IPS-18a (cell line): ENCODE results near the gene SOX6.
"Not testable (repeated sequence)": the region's sequence is repeated elsewhere in the genome, so short reads cannot be mapped to it uniquely, and the experiment has no call there.

ENCODE experiments used
- H3K27ac ChIP-seq: one replicate; pipeline ENCODE4 v1.5.1; 2013; ENCODE audit warnings: low read length
- H3K27me3 ChIP-seq: one replicate; pipeline ENCODE4 v1.6.1; 2013; ENCODE audit warnings: mild to moderate bottlenecking, low read length; ENCODE audit not compliant: control insufficient read depth, insufficient read depth
- H3K36me3 ChIP-seq: one replicate; pipeline ENCODE4 v1.6.1; 2013; ENCODE audit warnings: low read depth, low read length; ENCODE audit not compliant: control insufficient read depth
- H3K4me1 ChIP-seq: one replicate; pipeline ENCODE4 v1.6.1; 2013; ENCODE audit warnings: low read depth, low read length; ENCODE audit not compliant: control insufficient read depth
- H3K4me3 ChIP-seq: one replicate; pipeline ENCODE4 v1.5.1; 2013; ENCODE audit warnings: low read length
- H3K9ac ChIP-seq: one replicate; pipeline ENCODE4 v1.6.1; 2013; ENCODE audit warnings: mild to moderate bottlenecking, low read length, moderate library complexity
- H3K9me3 ChIP-seq: one replicate; pipeline ENCODE4 v1.6.1; 2013; ENCODE audit warnings: low read depth, low read length; ENCODE audit not compliant: control insufficient read depth

Gene SOX6

DNA sequence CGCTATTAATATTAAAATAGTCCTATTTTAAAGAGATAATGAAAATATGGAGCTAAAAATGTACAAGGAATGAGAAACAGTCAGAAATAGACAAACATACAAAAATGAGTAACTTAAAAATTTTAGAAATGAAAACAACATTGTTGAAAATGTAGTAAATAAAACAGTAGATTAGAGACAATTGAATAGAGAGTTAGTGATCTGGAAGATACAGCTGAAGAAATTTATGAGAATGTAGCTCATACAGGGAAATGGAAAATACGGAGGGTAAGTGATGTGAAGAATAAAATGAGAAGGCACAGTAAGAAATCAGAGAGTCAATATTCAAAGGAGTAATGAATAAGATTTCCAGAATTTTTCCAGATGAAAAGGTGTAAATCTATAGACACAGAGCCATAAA lies 424.8 kb downstream of the SOX6 start:
- Histone ChIP-seq H3K36me3 (no peaks in the 10 kb centered on the region), H3K27ac (no peak overlapping the region), H3K9me3 (no peaks in the 10 kb centered on the region), H3K27me3 (no peaks in the 10 kb centered on the region), H3K4me3 (no peak overlapping the region), H3K9ac (no peak overlapping the region), H3K4me1 (no peaks in the 10 kb centered on the region)

DNA sequence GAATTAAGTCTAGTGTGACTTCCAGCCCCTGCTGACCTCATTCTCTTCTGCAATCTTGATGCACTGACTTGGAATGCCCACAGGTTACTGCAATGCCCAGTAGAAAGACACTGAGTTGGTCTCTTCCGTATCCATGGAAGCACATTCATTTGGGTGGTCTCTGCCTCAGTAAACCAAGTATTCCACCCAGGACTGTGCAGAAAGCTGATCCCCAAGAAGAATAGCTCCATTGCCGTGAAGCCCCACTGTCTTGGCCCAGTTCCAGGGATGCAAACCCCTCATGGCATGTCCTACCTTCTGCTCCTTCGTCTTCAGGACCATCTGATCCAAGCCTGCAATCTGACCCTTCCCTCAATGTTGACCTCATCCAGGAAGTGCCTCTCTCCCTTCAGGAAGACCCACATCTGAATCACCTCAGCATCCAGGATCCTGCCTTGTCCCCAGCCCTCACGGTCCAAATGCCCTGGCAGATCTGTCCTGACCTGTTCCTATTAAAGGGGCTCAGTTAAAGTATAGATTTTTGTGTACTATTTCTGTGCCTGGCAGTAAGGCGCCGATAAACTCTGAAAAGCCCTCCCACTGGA lies 425.8 kb downstream of the SOX6 start:
- Histone ChIP-seq H3K27me3 (no peaks in the 10 kb centered on the region), H3K36me3 (no peaks in the 10 kb centered on the region), H3K4me3 (no peak overlapping the region), H3K9ac (no peak overlapping the region), H3K4me1 (no peaks in the 10 kb centered on the region), H3K9me3 (no peaks in the 10 kb centered on the region), H3K27ac (no peak overlapping the region)

DNA sequence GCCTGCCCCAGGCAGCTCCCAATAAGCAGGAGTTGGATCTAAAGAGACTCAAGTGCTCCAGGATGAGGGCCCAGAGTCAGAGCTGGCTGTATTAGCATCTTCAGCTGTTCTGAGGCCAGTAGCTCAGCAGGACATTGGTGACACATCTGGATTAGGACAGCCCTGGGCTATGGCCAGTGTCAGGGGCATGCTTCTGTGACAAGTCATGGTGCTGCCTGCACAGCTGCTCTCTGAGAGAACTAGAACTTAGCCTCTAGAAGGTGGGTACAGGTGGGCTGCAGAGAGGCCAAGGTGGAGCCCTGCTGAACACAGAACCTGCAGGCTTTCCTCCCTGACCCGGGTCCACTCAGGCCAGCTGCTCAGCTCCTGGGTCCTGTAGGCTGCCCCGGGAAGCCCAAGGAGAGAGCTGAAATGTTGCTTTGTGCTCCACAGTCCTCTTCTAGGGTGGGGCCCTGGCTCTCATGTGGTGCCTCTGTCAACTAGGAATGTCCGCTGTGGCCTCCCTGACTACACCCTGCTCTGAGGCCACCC lies 426.9 kb downstream of the SOX6 start:
- Histone ChIP-seq H3K9me3 (no peaks in the 10 kb centered on the region), H3K9ac (no peak overlapping the region), H3K4me1 (no peaks in the 10 kb centered on the region), H3K36me3 (no peaks in the 10 kb centered on the region), H3K4me3 (no peak overlapping the region), H3K27ac (no peak overlapping the region), H3K27me3 (no peaks in the 10 kb centered on the region)

DNA sequence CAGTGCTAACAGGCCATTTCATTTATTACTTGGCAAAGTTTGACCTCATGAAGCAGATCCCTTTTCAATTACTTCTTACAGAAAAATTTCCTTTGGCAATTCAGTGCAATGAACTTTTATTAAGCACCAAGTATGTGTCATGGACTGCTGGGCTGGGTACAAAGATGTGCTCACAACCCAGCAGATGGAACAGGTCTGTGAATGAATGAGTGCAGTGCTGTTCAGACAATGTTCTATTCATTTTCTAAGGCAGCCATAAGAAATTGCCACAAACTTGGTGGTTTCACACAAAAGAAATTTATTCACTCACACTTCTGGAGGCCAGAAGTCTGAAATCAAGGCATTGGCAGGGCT lies 428.5 kb downstream of the SOX6 start:
- no peak overlapping the region for H3K27ac ChIP-seq
- H3K4me1 ChIP-seq, result no peaks in the 10 kb centered on the region
- H3K4me3 ChIP-seq, result no peak overlapping the region
- H3K9ac ChIP-seq, result no peak overlapping the region
- no peaks in the 10 kb centered on the region for H3K9me3 ChIP-seq
- no peaks in the 10 kb centered on the region for H3K36me3 ChIP-seq
- H3K27me3 ChIP-seq, result no peaks in the 10 kb centered on the region

DNA sequence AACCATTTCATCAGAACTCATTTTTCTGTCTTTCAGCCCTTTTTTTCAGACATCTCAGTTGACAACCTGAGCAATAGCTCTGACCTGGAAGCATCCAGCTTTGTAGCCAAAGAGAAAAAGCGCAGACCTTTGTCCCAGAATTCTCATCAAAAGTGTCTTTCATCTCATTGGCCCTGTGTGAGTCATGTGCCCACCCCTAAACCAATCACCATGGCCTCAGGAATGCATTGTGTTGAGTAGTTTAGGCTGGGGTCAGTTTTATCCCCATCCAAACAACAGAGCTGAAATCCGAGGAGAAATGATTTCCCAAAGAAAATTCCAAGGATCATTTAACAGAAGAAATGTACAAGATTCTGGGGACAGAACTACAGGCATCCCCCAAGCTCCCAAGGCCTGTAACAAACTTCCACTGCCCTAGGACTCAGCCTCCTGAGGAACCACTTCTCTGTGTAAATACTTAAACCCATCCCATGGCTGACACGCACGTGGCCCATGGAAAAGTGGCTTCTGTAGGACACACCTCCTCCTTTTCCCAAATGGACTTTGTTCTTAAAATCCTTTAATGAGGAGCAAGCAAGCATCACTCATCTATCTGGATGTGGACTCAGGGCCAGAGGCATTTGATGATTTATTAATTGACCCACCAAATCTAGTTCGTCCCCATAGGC lies 429.0 kb downstream of the SOX6 start:
- no peak overlapping the region for H3K27ac ChIP-seq
- no peak overlapping the region for H3K9ac ChIP-seq
- H3K4me1 ChIP-seq, result no peaks in the 10 kb centered on the region
- H3K36me3 ChIP-seq, result no peaks in the 10 kb centered on the region
- no peaks in the 10 kb centered on the region for H3K27me3 ChIP-seq
- no peak overlapping the region for H3K4me3 ChIP-seq
- no peaks in the 10 kb centered on the region for H3K9me3 ChIP-seq

DNA sequence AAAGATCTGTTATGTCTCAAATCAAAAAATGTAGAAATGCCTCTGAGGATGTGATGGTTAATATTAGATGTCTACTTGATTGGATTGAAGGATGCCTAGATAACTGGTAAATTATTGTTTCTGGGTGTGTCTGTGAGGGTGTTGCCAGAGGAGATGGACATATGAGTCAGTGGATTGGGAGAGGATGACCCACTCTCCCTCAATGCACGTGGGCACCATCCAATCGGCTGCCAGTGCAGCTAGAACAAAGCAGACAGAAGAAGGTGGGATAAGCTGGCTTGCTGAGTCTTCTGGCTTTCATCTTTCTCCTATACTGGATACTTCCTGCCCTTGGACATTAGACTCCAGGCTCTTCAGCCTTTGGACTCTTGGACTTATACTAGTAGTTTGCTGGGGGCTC lies 430.3 kb downstream of the SOX6 start:
- no peak overlapping the region for H3K9ac ChIP-seq
- no peaks in the 10 kb centered on the region for H3K9me3 ChIP-seq
- H3K4me1 ChIP-seq, result no peaks in the 10 kb centered on the region
- no peaks in the 10 kb centered on the region for H3K36me3 ChIP-seq
- H3K27me3 ChIP-seq, result no peaks in the 10 kb centered on the region
- H3K27ac ChIP-seq, result no peak overlapping the region
- H3K4me3 ChIP-seq, result no peak overlapping the region

DNA sequence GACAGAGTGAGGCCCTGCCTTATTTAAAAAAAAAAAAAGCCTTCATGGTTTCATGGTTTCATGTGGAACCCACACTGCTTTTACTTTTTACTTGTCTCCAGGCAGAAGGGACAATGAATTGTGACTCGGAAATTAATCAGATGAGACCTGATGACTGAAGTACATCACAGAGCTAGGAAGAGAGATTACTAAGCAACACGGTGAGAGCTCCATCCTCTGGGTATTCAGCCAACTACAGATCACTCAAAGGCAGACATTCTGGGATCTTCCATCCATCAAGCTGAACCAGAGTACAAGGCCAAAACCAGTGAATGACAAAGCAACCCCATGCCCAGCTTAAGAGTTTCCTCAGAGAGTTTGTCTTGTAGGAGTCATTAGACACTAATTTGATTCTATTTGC lies 433.2 kb downstream of the SOX6 start:
- H3K9me3 ChIP-seq, result no peaks in the 10 kb centered on the region
- no peak overlapping the region for H3K9ac ChIP-seq
- H3K4me3 ChIP-seq, result no peak overlapping the region
- no peaks in the 10 kb centered on the region for H3K36me3 ChIP-seq
- no peaks in the 10 kb centered on the region for H3K4me1 ChIP-seq
- H3K27me3 ChIP-seq, result no peaks in the 10 kb centered on the region
- H3K27ac ChIP-seq, result no peak overlapping the region

DNA sequence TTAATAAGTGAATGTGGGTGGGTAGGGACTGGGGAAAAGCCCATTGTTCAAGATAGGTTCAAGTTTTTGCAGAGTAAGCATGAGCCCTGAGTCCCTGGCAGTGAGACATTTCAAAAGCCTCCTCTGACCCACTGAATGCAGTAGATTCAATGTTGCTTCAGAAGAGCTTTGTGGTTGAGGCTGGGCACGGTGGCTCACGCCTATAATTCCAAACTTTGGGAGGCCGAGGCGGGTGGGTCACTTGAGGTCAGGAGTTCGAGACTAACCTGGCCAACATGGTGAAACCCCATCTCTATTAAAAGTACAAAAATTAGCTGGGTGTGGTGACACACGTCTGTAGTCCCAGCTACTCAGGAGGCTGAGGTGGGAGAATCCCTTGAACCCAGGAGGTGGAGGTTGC lies 433.6 kb downstream of the SOX6 start:
- H3K9me3 ChIP-seq, H3K4me1 ChIP-seq, H3K27me3 ChIP-seq, H3K27ac ChIP-seq, H3K4me3 ChIP-seq, H3K9ac ChIP-seq, H3K36me3 ChIP-seq: not testable (repeated sequence)

DNA sequence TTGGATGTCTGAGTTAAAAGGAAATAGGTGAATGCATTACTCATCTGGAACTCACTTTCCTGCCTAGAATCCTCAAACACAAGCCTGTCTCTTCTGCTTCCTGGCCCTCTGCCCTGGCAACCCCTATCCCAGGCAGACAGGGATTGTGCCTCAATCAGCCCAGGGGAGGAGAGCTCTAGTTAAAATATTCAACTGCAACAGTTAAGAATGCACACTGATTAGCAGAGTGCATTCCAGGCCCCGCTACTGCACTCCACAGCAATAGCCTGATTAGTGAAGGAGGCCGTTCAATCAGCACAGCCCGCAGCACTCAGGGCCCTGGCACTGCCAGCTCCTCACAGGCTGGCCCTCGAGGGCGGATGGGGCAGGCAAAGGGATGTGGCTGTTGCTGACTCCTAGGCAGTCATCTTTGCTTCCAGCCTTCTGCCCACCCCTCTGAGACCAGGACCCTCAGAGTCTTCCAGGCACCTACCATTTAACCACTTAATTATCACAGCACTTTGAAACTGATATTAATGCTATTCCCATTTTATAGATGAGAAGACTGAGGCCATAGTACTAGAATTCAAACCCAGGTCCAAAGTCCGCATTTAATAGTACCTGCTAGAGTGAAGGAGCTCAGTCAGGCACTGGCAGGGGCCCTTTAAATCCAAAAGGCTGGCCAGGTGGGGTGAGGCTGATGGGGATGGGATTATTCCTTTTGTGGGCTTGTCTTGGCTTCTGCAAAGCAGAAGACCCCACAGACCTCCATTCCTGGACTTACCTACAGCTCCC lies 435.3 kb downstream of the SOX6 start:
- Histone ChIP-seq H3K27ac (no peak overlapping the region), H3K9me3 (no peaks in the 10 kb centered on the region), H3K9ac (no peak overlapping the region), H3K4me1 (no peaks in the 10 kb centered on the region), H3K4me3 (no peak overlapping the region), H3K27me3 (no peaks in the 10 kb centered on the region), H3K36me3 (no peaks in the 10 kb centered on the region)

DNA sequence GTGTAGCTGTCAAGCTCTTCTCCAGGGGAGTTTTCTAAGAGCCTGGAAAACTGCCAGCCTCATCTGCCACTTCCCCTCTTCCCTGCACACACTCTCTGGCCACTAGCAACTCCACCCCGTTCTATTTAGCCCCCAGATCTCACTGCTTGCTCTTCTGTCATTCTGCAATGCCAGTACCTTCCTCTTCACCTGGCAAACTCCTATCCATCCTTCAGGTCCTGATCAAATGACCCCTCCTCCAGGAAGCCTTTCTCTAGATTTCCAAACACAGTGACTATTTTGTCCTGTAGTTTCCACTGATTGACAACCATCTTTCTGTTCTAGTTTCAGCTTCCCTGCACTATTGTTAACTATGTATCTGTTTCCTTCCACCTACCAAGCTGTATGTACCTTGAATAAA lies 437.7 kb downstream of the SOX6 start:
- Histone ChIP-seq H3K27ac (no peak overlapping the region), H3K4me1 (no peaks in the 10 kb centered on the region), H3K9me3 (no peaks in the 10 kb centered on the region), H3K9ac (no peak overlapping the region), H3K4me3 (no peak overlapping the region), H3K36me3 (no peaks in the 10 kb centered on the region), H3K27me3 (no peaks in the 10 kb centered on the region)

DNA sequence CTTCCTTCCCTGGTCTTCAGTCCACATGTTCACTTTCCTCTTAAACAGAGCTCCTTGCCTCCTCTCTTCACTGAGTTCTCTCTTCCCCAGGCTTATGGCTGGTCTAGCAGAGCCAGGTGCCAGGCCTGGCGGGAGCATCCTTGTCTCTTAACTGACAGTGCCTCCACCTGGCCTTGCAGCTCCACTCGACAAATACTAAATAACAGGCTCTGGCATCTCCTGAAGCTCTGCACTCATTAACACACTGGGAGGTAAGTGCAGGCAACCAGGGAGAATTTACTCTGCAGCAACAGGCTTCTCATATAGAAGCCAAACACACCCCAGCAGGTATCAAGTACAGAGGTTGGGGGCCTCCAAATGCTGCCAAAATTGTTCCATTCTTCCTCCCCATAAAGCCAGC lies 438.1 kb downstream of the SOX6 start:
- Histone ChIP-seq H3K27me3 (no peaks in the 10 kb centered on the region), H3K9ac (no peak overlapping the region), H3K36me3 (no peaks in the 10 kb centered on the region), H3K4me1 (no peaks in the 10 kb centered on the region), H3K4me3 (no peak overlapping the region), H3K9me3 (no peaks in the 10 kb centered on the region), H3K27ac (no peak overlapping the region)
